LNCaP clone FGC (cell line): ENCODE data around the gene DNMT3A.

Experiments
- DNase-seq: peaks from one replicate; pipeline ENCODE4 v3.0.0-alpha.2; 2011; ENCODE audit warnings: low read depth
- H3K4me3 ChIP-seq: 2 replicates; pipeline ENCODE4 v1.5.1; 2011; ENCODE audit warnings: mild to moderate bottlenecking, low read depth, low read length, control low read depth
- TF ChIP-seq, protein P1 (sequence below): IDR thresholded peaks from 2 replicates; pipeline ENCODE4 v1.5.1; 2012; ENCODE audit warnings: mild to moderate bottlenecking; ENCODE audit not compliant: control insufficient read depth, insufficient read depth; ENCODE audit errors: extremely low read depth

DNMT3A gene

DNA sequence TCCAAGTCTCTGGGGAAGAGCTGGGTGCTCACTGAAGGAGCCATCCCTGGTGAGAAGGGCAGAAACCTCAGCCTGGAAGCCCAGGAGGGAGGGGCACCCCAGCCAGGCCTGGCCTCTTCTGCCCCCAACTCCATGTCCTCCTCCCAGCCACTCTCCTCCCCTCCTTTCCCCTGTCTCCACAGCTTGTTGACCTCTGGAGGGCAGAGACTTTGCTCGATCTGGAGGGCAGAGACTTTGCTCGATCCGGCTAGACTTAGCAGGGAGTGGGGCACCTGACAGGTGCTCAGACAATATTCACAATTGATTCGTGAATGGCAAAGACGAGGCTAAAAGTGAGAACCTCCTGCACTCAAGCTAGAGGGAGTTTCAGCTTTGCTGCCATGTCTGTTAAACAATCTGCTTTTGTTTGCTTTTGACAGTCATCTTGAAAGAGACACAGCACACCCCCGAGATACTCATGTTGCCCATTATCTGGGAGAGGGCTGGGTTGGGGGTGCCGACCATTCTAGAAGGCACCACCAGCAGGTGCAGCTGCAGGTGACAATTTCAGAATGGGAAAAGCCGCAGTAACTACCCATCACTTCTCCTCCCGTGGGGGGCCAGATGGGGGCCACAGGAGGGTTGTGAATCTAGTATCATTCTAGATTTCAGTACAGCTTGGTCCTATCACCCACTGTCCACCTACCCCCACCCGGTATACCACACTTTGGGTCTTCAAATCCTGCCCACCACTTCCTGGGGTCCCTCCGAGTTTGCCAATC lies 54.8 kb downstream of the DNMT3A start:
- no peak for DNase-seq
- TF ChIP-seq, protein P1, sequence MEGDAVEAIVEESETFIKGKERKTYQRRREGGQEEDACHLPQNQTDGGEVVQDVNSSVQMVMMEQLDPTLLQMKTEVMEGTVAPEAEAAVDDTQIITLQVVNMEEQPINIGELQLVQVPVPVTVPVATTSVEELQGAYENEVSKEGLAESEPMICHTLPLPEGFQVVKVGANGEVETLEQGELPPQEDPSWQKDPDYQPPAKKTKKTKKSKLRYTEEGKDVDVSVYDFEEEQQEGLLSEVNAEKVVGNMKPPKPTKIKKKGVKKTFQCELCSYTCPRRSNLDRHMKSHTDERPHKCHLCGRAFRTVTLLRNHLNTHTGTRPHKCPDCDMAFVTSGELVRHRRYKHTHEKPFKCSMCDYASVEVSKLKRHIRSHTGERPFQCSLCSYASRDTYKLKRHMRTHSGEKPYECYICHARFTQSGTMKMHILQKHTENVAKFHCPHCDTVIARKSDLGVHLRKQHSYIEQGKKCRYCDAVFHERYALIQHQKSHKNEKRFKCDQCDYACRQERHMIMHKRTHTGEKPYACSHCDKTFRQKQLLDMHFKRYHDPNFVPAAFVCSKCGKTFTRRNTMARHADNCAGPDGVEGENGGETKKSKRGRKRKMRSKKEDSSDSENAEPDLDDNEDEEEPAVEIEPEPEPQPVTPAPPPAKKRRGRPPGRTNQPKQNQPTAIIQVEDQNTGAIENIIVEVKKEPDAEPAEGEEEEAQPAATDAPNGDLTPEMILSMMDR = no peak
- no peak overlapping the region for H3K4me3 ChIP-seq

DNA sequence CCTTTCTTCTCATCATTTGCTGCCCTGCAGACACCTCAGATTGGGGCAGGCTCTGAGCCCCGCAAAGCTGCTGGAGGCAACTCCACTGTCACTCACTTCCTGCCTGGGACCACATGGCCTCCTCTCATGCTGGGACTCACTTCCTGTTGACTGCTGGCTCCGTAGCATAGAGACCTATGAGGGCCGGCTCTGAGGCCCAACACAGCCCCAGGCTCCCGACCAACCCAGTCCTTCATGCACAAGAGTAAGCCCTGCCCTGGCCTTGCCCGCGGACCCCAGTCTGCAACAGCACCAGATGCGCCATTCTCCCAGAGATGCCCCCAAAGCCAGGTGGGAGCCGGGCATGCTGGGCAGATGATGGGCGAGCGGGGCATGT lies 55.7 kb downstream of the DNMT3A start:
- no peak overlapping the region for H3K4me3 ChIP-seq
- no peak for DNase-seq
- TF ChIP-seq, protein P1 = no peak

DNA sequence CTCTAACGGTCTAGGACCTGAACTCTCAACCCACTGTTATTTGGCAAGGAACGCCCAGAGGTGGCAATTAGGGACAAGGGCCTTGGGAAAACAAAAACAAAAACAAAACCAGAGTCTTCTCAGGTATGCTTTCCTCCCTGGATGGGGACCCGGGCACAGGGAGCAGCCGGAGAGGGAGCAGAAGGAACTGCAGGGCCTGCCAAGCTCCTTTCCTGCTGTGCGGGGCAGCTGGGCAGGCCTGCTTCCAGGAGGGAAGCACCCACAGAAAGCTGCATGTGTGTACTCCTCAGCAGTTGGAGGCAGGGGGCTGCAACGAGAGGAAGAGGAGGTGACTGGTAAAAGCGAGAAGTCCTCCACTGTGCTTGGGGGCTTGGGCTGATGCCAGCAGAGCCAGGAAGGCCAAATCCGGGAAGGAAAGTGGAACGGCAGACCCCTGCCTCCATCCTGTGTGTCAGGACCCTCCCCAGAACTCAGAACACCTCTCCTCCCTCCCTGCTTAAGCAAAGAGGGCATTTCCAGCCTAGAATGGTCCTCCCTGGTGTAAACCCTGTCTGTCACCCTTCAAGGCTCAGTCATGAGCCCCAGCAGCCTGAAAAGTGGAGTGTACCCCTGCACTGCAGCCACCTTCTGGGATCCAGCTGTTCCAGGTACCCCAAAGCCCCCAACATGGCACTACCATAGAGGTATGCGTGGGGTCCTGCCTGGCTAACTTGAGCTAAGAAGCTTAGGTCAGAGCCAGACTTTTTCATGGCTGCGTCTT lies 56.3 kb downstream of the DNMT3A start:
- DNase-seq = no peak
- TF ChIP-seq, protein P1 = no peak
- no peak overlapping the region for H3K4me3 ChIP-seq

GRCh38 chr2:25284756-25285155 lies 57.0 kb downstream of the DNMT3A start:
- DNase-seq = no peak
- TF ChIP-seq, protein P1 = no peak
- H3K4me3 ChIP-seq = no peak overlapping the region

DNA sequence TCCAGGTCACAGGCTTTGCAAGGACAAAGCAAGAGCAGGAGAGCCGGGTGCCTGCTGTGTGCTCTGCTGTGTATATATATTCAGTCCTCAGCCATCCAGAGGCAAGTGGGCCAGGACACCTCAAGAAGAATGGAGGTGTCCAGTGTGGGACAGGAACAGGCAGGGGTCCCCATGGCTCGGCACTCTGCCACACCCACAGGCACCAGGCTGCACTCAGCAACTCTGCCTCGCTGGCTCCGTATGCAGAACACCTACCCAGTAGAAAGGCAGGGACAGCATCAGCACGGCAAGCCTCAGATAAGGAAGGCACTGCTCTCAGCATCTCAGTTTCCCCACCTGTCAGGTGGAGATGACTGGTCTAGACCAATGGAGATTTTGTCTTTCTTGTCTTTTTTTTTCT lies 57.8 kb downstream of the DNMT3A start:
- DNase-seq = no peak
- H3K4me3 ChIP-seq = no peak overlapping the region
- TF ChIP-seq, protein P1 = no peak

DNA sequence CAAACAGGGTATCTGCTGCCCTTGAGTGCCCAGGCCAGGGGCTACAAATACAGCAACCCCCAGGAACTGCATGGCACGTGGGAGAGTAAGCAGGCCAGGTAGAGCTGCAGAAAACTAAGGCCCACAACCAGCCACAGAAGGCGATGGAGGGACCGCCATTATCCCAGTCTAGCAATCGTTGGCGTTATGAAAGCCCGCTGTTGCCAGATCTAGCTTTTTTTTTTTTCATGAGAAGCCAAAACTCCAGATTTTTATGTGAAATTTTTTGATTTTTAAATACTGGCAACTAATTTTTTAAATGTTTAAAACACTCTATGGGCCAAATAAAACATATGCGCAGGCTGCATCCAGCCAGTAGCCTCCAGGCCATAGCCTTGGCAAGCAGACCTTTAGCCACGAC lies 59.8 kb downstream of the DNMT3A start:
- H3K4me3 ChIP-seq = no peak overlapping the region
- TF ChIP-seq, protein P1 = no peak
- no peak for DNase-seq
